Measurements from ENCODE around the gene TSHZ2. TPM values are rescaled to one million over a fixed set of nuclear protein-coding genes. Genes with fewer than 3 reads are reported as not detected.

TSHZ2 gene
- total RNA-seq, 1 donor from 2014 or later = 1.6 TPM

- H3K4me3 ChIP-seq (ENCODE audit: low read depth, low read length) = no peak overlapping the region
- DNase-seq (ENCODE audit: low read depth) = no peak
- TF ChIP-seq, protein P1, sequence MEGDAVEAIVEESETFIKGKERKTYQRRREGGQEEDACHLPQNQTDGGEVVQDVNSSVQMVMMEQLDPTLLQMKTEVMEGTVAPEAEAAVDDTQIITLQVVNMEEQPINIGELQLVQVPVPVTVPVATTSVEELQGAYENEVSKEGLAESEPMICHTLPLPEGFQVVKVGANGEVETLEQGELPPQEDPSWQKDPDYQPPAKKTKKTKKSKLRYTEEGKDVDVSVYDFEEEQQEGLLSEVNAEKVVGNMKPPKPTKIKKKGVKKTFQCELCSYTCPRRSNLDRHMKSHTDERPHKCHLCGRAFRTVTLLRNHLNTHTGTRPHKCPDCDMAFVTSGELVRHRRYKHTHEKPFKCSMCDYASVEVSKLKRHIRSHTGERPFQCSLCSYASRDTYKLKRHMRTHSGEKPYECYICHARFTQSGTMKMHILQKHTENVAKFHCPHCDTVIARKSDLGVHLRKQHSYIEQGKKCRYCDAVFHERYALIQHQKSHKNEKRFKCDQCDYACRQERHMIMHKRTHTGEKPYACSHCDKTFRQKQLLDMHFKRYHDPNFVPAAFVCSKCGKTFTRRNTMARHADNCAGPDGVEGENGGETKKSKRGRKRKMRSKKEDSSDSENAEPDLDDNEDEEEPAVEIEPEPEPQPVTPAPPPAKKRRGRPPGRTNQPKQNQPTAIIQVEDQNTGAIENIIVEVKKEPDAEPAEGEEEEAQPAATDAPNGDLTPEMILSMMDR (IDR thresholded peaks at IDR 0.05; ENCODE audit: insufficient read depth, low read length, severe bottlenecking) = no peak
- FAIRE-seq = no peak
- H3K27me3 ChIP-seq (ENCODE audit: control insufficient read depth, insufficient read depth, low read length) = no peaks in the 10 kb centered on the region
- H3K36me3 ChIP-seq (ENCODE audit: control insufficient read depth, insufficient read depth, low read length) = no peaks in the 10 kb centered on the region
Observed at GRCh38 chr20:53061192-53062108, 89.3 kb downstream of the TSHZ2 start.

GRCh38 chr20:53064935-53065334 is 92.8 kb downstream of the TSHZ2 start:
- Histone ChIP-seq H3K27me3 (ENCODE audit: control insufficient read depth, insufficient read depth, low read length) (no peaks in the 10 kb centered on the region), H3K4me3 (ENCODE audit: low read depth, low read length) (no peak overlapping the region), H3K36me3 (ENCODE audit: control insufficient read depth, insufficient read depth, low read length) (no peaks in the 10 kb centered on the region)
- FAIRE-seq = no peak
- no peak for DNase-seq (ENCODE audit: low read depth)
- TF ChIP-seq, protein P1 (IDR thresholded peaks at IDR 0.05; ENCODE audit: insufficient read depth, low read length, severe bottlenecking) = no peak

- no peak overlapping the region for H3K4me3 ChIP-seq (ENCODE audit: low read depth, low read length)
- TF ChIP-seq, protein P1 (IDR thresholded peaks at IDR 0.05; ENCODE audit: insufficient read depth, low read length, severe bottlenecking) = no peak
- DNase-seq (ENCODE audit: low read depth) = no peak
- FAIRE-seq = no peak
- no peaks in the 10 kb centered on the region for H3K27me3 ChIP-seq (ENCODE audit: control insufficient read depth, insufficient read depth, low read length)
- H3K36me3 ChIP-seq (ENCODE audit: control insufficient read depth, insufficient read depth, low read length) = no peaks in the 10 kb centered on the region
Observed at GRCh38 chr20:53068241-53068640, 96.1 kb downstream of the TSHZ2 start.

DNA sequence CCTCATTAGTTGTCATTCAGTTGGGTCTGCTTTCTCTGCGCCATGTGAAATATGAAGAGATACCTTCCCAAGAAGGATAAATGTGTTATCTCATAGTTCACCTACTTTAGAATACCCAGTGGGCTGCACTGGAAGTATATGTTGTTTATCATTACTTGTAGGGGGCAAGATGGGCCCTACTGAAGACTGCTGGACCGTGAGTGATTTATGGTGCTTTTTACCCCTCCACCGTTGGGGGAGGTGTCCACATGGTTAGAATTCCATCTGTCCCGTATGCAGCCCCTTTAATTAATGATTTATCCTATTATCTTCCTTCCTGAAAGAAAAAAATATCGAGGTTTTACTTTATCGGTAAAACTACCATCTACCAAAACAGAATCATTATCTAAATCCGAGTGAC is 97.0 kb downstream of the TSHZ2 start:
- no peak for FAIRE-seq
- TF ChIP-seq, protein P1 (IDR thresholded peaks at IDR 0.05; ENCODE audit: insufficient read depth, low read length, severe bottlenecking) = no peak
- no peaks in the 10 kb centered on the region for H3K27me3 ChIP-seq (ENCODE audit: control insufficient read depth, insufficient read depth, low read length)

DNA sequence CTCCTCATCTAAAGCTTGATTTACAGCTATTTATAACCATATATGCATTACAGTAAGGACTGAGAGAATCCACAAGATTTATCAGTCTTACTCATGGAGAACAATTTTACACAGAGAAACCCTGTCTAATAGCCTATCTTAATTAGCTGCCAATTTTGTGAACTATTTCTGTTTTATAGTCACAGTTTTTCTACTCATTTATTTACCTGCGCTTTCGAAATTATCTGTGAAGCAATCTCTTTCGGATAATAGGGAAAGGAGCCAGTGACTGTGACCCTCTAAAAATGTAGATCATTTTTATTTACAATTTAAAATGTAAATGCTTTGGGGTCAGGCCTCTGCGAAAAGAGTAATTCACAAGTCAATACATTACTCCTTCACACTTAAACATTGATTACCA is 98.1 kb downstream of the TSHZ2 start:
- no peak for FAIRE-seq
- TF ChIP-seq, protein P1 (IDR thresholded peaks at IDR 0.05; ENCODE audit: insufficient read depth, low read length, severe bottlenecking) = no peak
- Histone ChIP-seq H3K4me3 (ENCODE audit: low read depth, low read length) (no peak overlapping the region), H3K36me3 (ENCODE audit: control insufficient read depth, insufficient read depth, low read length) (no peaks in the 10 kb centered on the region), H3K27me3 (ENCODE audit: control insufficient read depth, insufficient read depth, low read length) (no peaks in the 10 kb centered on the region)
- DNase-seq (ENCODE audit: low read depth) = no peak

More for the DNA sequence above, 97.0 kb downstream of the TSHZ2 start:
- no peak for DNase-seq (ENCODE audit: low read depth)
- H3K36me3 ChIP-seq (ENCODE audit: control insufficient read depth, insufficient read depth, low read length) = no peaks in the 10 kb centered on the region
- no peak overlapping the region for H3K4me3 ChIP-seq (ENCODE audit: low read depth, low read length)
